GM21447 (cell line): ENCODE measurements around the gene USP46.

Experiments
- ATAC-seq: cut with Tn5 transposase; IDR thresholded peaks from one replicate; pipeline ENCODE4 v1.9.1; 2021; ENCODE audit not compliant: unreplicated experiment

USP46 gene

DNA sequence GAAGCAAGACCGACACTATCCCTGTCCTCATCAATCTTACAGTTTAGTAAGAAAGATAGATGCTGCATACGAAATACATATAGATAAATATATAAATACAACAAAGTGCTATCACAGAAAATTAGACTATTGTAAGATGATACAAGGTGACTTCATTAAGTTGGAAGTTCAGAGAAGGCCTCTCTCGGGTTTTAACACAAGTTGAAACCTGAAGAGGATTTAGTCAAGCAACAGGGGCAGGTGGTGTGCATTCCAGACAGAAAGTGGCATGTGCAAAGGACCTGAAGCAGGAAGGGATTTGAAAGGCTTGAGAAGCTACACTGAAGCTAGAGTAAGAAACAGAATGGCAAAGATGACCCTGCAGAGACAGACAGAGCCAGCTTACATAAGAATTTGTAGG, 36.5 kb downstream of the USP46 start:
- no peak for ATAC-seq

DNA sequence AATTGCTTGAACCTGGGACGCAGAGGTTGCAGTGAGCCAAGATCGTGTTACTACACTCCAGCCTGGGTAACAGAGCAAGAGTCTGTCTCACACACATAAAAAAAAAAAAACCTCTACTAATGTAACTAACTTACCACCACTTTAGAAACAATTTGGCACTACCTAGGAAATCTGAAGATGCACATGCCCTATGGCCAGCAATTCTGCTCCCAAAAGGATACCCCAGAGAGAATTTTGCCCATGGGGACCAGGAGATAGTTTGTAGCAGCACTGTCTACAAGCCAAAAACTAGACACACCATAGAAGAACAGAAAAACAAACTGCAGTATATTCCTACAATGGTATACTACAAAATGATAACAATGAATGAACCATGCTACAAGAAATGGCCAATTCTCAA, 37.5 kb downstream of the USP46 start:
- ATAC-seq = no peak

- no peak for ATAC-seq
These were observed 39.5 kb downstream of the USP46 start for GRCh38 chr4:52619591-52619931.

GRCh38 chr4:52618795-52619590, 40.1 kb downstream of the USP46 start:
- no peak for ATAC-seq

DNA sequence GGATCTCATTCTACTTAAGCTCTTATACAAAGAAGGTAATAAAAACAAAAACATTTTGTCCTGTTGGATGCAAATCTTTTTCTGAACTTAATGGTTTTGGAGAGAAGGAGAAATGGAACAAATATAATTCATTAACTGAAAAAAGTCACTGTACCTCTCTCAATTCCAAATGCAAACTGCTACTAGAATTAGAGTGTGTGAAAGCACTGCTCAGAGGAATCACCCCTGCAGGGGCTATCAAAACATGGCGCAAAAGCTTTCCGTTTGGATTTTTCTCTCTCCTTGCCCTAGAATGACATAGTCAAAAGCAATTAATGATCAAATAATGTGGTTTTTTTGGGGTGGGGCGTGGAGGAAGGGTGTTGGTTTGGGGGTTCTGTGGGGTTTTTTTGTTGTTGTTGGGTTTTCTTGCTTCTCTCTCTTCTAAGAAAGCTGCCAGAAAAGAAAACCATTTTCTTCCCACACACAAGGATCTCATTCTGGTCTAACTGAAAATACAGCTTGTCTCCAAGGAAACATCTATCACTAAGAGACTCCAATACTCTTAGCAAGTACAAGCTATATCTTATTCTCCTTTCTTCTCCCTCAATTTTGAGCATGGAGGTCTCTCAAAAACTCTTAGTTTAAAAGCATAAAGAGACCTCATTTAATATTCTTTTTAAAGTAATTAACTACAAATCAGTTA, 41.6 kb downstream of the USP46 start:
- no peak for ATAC-seq

DNA sequence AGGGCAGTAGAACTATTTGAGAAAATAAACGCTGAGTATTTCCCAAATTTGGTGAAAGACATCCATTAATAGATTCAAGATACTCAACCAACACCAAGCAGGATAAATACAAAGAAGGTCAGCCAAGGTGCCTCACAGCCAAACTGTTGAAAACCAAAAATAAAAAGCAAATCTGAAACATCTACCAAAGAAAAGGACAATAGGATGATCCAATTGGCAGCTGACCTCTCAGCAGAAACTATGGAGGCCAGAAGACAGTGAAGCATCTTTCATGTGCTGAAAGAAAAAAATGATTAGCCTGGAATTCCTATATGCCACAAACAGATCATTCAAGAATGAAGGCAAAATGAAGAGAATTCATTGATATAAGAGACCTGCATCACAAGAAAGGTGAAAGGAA, 44.9 kb downstream of the USP46 start:
- ATAC-seq = no peak

GRCh38 chr4:52612341-52612740, 46.8 kb downstream of the USP46 start:
- ATAC-seq = no peak

DNA sequence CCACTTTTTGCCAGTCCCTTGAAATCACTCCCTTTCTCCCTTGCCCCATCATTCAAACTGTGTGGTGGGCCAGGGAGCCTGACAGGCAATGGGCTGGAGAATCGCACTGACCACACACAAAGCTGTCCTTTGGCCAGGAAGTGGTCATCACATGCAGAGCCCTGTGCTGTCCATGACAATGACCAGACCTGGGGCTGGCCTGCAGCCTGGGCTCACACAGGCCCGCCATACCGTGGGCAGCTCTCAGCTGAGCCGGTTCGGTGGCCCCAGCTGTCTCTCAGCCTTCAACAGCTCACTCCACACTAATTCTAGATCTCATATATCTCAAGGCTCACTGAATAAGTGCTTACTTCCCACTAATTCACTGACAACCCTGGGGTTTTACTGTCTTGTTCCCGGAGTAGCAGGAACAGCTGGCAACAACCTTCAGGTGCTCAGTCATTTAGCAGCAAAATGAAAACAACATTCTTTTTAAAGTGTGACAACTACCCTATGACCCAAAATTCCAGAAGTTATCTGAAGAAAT, 48.0 kb downstream of the USP46 start:
- ATAC-seq = no peak

DNA sequence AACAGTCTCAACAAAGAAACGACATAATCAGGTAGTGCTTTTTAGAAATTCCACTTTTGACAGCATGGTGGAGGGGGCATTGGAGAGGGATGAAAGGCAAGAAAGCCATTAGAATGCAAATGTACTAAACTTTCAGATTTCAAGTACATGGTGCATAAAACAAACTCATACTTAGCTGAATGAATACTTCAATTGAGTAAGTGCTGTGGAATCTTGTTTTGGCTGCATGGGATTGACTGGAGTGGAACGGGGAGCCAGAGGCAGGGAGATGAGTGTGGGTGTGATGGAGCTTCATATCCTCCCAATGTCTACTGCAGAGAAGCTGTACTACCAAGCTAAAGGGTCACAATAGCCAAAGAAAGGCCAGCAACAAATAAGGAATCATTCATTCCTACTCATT, 52.4 kb downstream of the USP46 start:
- ATAC-seq = no peak

GRCh38 chr4:52606040-52606439, 53.1 kb downstream of the USP46 start:
- no peak for ATAC-seq

DNA sequence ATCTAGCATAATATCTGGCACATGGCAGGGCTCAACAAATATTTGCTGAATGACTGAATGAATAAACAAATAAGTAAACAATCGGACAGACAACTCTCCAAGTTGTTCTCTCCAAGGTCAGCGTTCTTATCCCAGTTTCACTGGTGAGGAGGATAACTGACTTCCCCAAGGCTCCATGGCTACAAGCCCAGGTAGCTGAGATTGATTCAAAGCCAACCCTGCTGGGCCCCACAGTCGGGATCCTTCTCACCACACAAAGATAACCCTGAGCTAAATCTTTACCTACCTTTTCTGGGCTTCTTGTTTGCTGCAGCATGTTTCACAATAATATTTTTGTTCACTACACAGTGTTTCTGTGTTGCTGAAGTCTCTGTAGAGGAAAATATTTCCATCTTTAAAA, 54.9 kb downstream of the USP46 start:
- ATAC-seq = no peak

- no peak for ATAC-seq
These were observed 58.8 kb downstream of the USP46 start for GRCh38 chr4:52600275-52600674.

GRCh38 chr4:52595001-52595400, 64.1 kb downstream of the USP46 start:
- ATAC-seq = no peak

- ATAC-seq = no peak
These were observed 66.8 kb downstream of the USP46 start for GRCh38 chr4:52592287-52592686.

DNA sequence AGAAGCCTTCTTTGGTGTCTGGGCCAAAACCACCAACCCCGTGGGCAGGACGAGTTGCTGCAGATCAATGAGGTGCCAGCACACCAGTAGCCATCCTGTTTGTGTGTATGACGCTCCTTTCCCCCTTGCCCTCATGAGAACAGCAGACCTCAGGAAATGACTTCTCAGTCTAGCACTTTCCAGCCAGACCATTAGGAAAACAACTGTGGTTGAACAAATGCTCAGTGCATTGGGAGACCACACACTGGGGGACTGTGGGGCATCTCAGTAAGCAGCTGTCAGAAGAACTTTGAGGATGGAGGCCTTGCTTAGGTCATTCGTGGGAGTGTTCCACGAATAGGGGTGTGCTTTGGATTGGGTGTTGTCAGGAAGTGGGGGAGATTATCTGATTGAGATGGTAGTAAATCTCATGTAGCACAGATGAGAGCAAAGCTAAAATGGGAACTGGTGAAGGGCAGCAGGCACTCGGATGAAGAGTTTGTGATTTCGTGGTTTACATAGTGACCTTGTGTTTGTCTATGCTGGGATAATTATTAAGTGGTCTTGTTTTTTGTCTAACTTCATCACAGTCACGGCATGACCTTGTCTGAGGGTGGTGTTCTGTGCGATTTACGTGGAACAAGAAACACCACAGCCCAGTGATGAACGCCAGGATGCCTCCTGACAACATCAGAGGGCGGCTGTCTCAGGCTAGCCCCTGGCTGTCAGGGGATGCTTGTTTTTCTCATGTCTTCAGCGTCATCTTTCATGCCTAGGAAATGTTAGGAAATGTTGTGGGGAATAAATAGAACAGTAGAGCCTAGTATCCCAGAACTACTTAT, 70.1 kb downstream of the USP46 start:
- no peak for ATAC-seq

DNA sequence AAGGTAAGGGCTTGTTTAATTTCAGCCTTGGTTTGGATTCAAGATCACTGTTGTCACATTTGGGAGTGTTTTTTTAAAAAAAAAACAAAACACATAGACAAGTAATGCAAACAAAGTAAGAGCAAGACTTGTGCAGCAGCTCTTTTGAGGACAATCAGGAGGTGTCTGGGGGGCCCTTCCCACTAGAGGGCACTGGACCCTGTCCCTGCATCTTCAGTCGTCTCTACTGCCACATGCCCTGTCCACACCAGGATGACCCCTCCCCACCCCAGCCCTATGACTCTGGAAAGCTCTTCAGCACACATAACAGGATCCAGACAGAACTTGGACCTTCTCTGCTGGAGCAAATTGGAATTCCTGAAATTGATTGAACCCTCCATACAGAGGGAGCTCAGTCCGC, 71.0 kb downstream of the USP46 start:
- peak; percentile 58 for ATAC-seq

GRCh38 chr4:52586069-52586468, 73.0 kb downstream of the USP46 start:
- no peak for ATAC-seq

DNA sequence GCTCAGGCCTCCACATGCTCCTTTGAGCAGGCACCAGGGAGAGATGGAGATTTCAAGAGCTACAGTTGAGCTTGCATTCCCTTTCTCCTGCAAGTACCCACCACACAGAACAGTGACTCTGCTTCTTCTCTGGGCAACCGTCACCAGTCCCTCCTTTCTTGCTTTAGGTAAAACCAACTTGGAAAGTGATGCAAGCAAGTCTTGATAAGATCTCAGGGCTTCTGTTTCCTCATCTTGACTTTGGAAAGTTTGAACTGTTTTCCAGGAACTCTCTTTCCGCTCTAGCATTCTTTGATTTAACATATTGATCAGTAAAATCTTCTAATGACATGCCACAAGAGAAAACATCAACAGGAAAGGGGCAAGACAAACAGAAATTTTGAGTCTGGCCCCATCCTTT, 73.7 kb downstream of the USP46 start:
- no peak for ATAC-seq

GRCh38 chr4:52579602-52580272, 79.4 kb downstream of the USP46 start:
- no peak for ATAC-seq

DNA sequence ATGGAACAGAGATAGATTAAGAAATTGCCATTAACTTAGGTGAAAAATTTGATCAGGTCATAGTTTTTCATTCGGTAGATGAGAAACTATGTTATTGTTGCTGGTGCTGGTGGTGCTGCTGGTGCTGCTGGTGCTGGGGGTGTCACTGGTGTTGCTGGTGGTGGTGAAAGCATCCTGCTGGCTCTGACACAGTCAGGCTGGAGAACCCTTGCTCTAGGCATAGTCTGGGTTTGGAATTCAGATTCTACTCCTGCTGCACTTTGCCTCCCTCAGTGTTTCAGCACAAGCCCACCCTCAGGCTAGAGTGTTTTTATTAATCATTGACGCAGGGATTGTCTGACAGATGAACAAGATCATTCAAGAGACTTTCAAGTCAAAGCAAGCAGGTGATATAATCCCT, 80.2 kb downstream of the USP46 start:
- no peak for ATAC-seq

DNA sequence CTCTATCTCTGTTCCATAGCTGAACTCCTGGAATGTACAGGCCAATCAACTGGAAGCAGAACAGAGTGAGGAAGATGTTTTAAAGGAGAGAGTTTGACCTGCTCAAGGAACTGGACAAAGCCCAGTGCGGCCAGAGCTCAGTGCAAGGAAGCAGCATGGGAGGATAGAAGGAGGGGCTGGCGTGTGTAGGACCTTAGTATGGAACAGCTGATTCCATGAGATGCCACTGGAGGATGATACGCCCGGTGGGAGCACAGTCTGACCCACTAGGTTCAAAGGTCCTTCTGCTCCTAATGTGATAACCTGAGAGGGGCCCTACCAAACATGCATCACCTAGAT, 81.5 kb downstream of the USP46 start:
- no peak for ATAC-seq
